SH-SY5Y (cell line): Measurements from ENCODE around the gene PKNOX1.

Experiments used
- GATA2 ChIP-seq: IDR thresholded peaks from 2 replicates; pipeline ENCODE4 v1.6.1; 2011; ENCODE audit warnings: mild to moderate bottlenecking, low read depth, low read length
- GATA3 ChIP-seq: IDR thresholded peaks from 2 replicates; pipeline ENCODE4 v1.6.1; 2011; ENCODE audit warnings: low read depth, mild to moderate bottlenecking, low read length, moderate library complexity

- TF ChIP-seq GATA2 (no peak), GATA3 (no peak)
These were observed 14.0 kb downstream of the PKNOX1 start for GRCh38 chr21:42988236-42988965.
